Neural progenitor cell (in vitro differentiated cells): Measurements from ENCODE around the gene MID1. TPM values are rescaled to one million over a fixed set of nuclear protein-coding genes. Genes with fewer than 3 reads are reported as not detected.

Experiments used
- DNase-seq: peaks from one replicate; pipeline ENCODE4 v3.0.0-alpha.2; 2016; ENCODE audit warnings: low spot score
- H2AFZ ChIP-seq: fragments of 200-600 bp; sonication (generic); replicated peaks from 2 replicates; pipeline ENCODE4 v1.6.1; 2016; ENCODE audit warnings: antibody characterized with exemption
- H3F3A ChIP-seq: fragments of 200-600 bp; sonication (generic); 2 replicates; pipeline ENCODE4 v1.6.1; 2016; ENCODE audit warnings: antibody characterized with exemption, low read depth
- H3K27ac ChIP-seq: fragments of 200-600 bp; sonication (generic); 2 replicates; pipeline ENCODE4 v1.5.1; 2016; ENCODE audit warnings: mild to moderate bottlenecking
- H3K27me3 ChIP-seq: fragments of 200-600 bp; sonication (generic); 2 replicates; pipeline ENCODE4 v1.6.1; 2016; ENCODE audit warnings: mild to moderate bottlenecking, moderate library complexity
- H3K36me3 ChIP-seq: fragments of 200-600 bp; sonication (generic); 2 replicates; pipeline ENCODE4 v1.5.1; 2016
- H3K4me1 ChIP-seq: fragments of 200-600 bp; sonication (generic); 2 replicates; pipeline ENCODE4 v1.6.1; 2016; ENCODE audit warnings: mixed run types
- H3K4me2 ChIP-seq: fragments of 200-600 bp; sonication (generic); 2 replicates; pipeline ENCODE4 v1.6.1; 2016
- H3K4me3 ChIP-seq: fragments of 200-600 bp; sonication (generic); 2 replicates; pipeline ENCODE4 v1.5.1; 2016
- H3K79me2 ChIP-seq: fragments of 200-600 bp; sonication (generic); 2 replicates; pipeline ENCODE4 v1.6.1; 2016; ENCODE audit warnings: low read depth
- H3K9ac ChIP-seq: fragments of 200-600 bp; sonication (generic); 2 replicates; pipeline ENCODE4 v1.6.1; 2016
- H3K9me3 ChIP-seq: fragments of 200-600 bp; sonication (generic); 2 replicates; pipeline ENCODE4 v1.5.1; 2016; ENCODE audit warnings: low read depth
- H4K20me1 ChIP-seq: fragments of 200-600 bp; sonication (generic); 2 replicates; pipeline ENCODE4 v1.6.1; 2016; ENCODE audit warnings: low read depth
- H3K27ac Mint-ChIP-seq: 3 replicates; pipeline ENCODE4 v1.8.0; 2021; ENCODE audit warnings: mixed read lengths
- H3K27me3 Mint-ChIP-seq: 2 replicates; pipeline ENCODE4 v1.8.0; 2022; ENCODE audit warnings: low read depth, mild to moderate bottlenecking, inconsistent platforms, moderate library complexity, mixed read lengths; ENCODE audit not compliant: insufficient read depth
- H3K36me3 Mint-ChIP-seq: 3 replicates; pipeline ENCODE4 v1.8.0; 2021; ENCODE audit warnings: mixed read lengths
- H3K4me1 Mint-ChIP-seq: 3 replicates; pipeline ENCODE4 v1.8.0; 2021; ENCODE audit warnings: mixed read lengths
- H3K4me3 Mint-ChIP-seq: 3 replicates; pipeline ENCODE4 v1.8.0; 2021; ENCODE audit warnings: mild to moderate bottlenecking, moderate library complexity, mixed read lengths
- H3K9me3 Mint-ChIP-seq: 3 replicates; pipeline ENCODE4 v1.8.0; 2020; ENCODE audit warnings: mixed read lengths
- EZH2 ChIP-seq: fragments of 200-600 bp; sonication (generic); IDR thresholded peaks from 2 replicates; pipeline ENCODE4 v1.6.1; 2017; ENCODE audit warnings: antibody characterized with exemption, mild to moderate bottlenecking, moderate library complexity
- EZH2phosphoT487 ChIP-seq: fragments of 200-600 bp; sonication (generic); IDR thresholded peaks from 2 replicates; pipeline ENCODE4 v1.6.1; 2017; ENCODE audit warnings: antibody characterized with exemption
- total RNA-seq: library from RNA; depleted of rRNA; stranded (reverse); fragments of >200 nt; gene quantifications from 2 replicates; pipeline ENCODE4 v1.2.3, GENCODE V29; 2015; ENCODE audit warnings: low replicate concordance
- TF ChIP-seq, protein P1 (sequence below): fragments of 200-600 bp; sonication (generic); IDR thresholded peaks from 2 replicates; pipeline ENCODE4 v1.5.1; 2017; ENCODE audit warnings: antibody characterized with exemption, mild to moderate bottlenecking

The MID1 gene
- total RNA-seq, 1 donor from 2014 or later = 29.5 TPM

- H3F3A ChIP-seq = no peaks in the 10 kb centered on the region
- H3K9ac ChIP-seq = no peak overlapping the region
- Mint-ChIP-seq H3K9me3 (peaks cover 4% of the 10 kb centered on the region), H3K4me3 (no peak overlapping the region), H3K36me3 (peaks cover 9% of the 10 kb centered on the region), H3K27me3 (no peaks in the 10 kb centered on the region), H3K4me1 (no peaks in the 10 kb centered on the region), H3K27ac (no peak overlapping the region)
- no peaks in the 10 kb centered on the region for H3K4me1 ChIP-seq
- TF ChIP-seq, protein P1, sequence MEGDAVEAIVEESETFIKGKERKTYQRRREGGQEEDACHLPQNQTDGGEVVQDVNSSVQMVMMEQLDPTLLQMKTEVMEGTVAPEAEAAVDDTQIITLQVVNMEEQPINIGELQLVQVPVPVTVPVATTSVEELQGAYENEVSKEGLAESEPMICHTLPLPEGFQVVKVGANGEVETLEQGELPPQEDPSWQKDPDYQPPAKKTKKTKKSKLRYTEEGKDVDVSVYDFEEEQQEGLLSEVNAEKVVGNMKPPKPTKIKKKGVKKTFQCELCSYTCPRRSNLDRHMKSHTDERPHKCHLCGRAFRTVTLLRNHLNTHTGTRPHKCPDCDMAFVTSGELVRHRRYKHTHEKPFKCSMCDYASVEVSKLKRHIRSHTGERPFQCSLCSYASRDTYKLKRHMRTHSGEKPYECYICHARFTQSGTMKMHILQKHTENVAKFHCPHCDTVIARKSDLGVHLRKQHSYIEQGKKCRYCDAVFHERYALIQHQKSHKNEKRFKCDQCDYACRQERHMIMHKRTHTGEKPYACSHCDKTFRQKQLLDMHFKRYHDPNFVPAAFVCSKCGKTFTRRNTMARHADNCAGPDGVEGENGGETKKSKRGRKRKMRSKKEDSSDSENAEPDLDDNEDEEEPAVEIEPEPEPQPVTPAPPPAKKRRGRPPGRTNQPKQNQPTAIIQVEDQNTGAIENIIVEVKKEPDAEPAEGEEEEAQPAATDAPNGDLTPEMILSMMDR = no peak
- TF ChIP-seq EZH2phosphoT487 = no peak
- no peak for TF ChIP-seq EZH2
- DNase-seq = no peak
- no peak overlapping the region for H3K4me3 ChIP-seq
- H3K4me2 ChIP-seq = no peak overlapping the region
- H3K9me3 ChIP-seq = peaks cover 3% of the 10 kb centered on the region
- H3K27me3 ChIP-seq = no peaks in the 10 kb centered on the region
- no peak overlapping the region for H3K27ac ChIP-seq
- H3K36me3 ChIP-seq = no peaks in the 10 kb centered on the region
- H3K79me2 ChIP-seq = peaks cover 5% of the 10 kb centered on the region
- H2AFZ ChIP-seq = no peak overlapping the region
- H4K20me1 ChIP-seq = no peaks in the 10 kb centered on the region
These were observed 81.6 kb downstream of the MID1 start for GRCh38 chrX:10538831-10539230.

DNA sequence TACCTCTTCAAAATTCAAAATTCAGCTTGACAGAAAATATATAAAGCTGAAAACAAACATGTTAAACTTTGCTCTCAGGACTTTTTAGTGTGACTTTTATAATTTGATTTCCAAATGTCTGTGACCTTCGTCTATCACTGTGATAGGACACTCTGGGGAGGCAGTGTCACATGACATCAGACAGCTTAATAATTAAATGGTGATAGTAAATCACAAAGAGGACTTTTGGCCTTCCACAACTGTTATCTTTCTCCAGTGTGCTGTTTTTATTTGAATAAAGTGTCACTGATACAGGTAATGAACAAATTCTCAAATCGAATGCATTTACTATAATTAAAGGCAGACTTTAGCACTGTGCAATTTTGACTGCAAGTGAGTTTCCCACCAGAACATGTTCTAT, 83.1 kb downstream of the MID1 start:
- H3K4me3 Mint-ChIP-seq = no peak overlapping the region

DNA sequence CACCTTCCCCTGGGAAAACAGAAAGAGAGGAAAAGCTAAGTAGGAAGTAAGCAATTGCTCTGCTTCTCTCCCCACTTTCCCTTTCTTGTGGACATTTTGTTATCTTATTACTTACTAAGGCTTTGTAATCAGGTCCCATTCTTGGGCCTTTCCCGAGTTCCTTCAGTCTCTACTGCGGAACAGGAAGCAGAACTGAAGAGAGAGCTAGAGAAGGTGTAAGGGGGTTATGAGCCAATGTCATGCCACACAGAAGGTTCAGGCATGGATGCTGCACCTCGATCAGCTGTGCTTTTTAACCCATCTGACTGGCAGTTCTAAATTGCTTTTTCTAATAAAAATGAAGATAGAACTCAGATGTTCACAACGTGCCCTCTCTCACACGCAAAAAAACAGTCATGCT, 83.6 kb downstream of the MID1 start:
- H3K27ac Mint-ChIP-seq = no peak overlapping the region
- Histone ChIP-seq H3K9me3 (peaks cover 3% of the 10 kb centered on the region), H3K4me3 (no peak overlapping the region), H3K4me1 (no peaks in the 10 kb centered on the region), H3K9ac (no peak overlapping the region), H2AFZ (no peak overlapping the region), H4K20me1 (no peaks in the 10 kb centered on the region), H3K4me2 (no peak overlapping the region), H3K27ac (no peak overlapping the region), H3K36me3 (no peaks in the 10 kb centered on the region), H3F3A (no peaks in the 10 kb centered on the region), H3K27me3 (no peaks in the 10 kb centered on the region), H3K79me2 (peaks cover 5% of the 10 kb centered on the region)
- H3K9me3 Mint-ChIP-seq = peaks cover 4% of the 10 kb centered on the region
- H3K4me1 Mint-ChIP-seq = no peaks in the 10 kb centered on the region
- TF ChIP-seq EZH2 = no peak
- TF ChIP-seq, protein P1 = no peak
- TF ChIP-seq EZH2phosphoT487 = no peak
- H3K36me3 Mint-ChIP-seq = peaks cover 9% of the 10 kb centered on the region
- no peaks in the 10 kb centered on the region for H3K27me3 Mint-ChIP-seq
- DNase-seq = no peak
- H3K4me3 Mint-ChIP-seq = no peak overlapping the region

More for the DNA sequence above, 83.1 kb downstream of the MID1 start:
- Mint-ChIP-seq H3K9me3 (peaks cover 4% of the 10 kb centered on the region), H3K27ac (no peak overlapping the region), H3K4me1 (no peaks in the 10 kb centered on the region), H3K36me3 (peaks cover 9% of the 10 kb centered on the region), H3K27me3 (no peaks in the 10 kb centered on the region)
- no peaks in the 10 kb centered on the region for H4K20me1 ChIP-seq
- H3K9ac ChIP-seq = no peak overlapping the region
- no peaks in the 10 kb centered on the region for H3K27me3 ChIP-seq
- H3F3A ChIP-seq = no peaks in the 10 kb centered on the region
- H3K79me2 ChIP-seq = peaks cover 5% of the 10 kb centered on the region
- H3K27ac ChIP-seq = no peak overlapping the region
- no peak overlapping the region for H3K4me3 ChIP-seq
- no peaks in the 10 kb centered on the region for H3K36me3 ChIP-seq
- no peak for DNase-seq
- H3K4me2 ChIP-seq = no peak overlapping the region
- H3K4me1 ChIP-seq = no peaks in the 10 kb centered on the region
- H2AFZ ChIP-seq = no peak overlapping the region
- peaks cover 3% of the 10 kb centered on the region for H3K9me3 ChIP-seq
- no peak for TF ChIP-seq EZH2
- TF ChIP-seq, protein P1 = no peak
